ENCODE results near the gene DNM2. TPM values are rescaled to one million over a fixed set of nuclear protein-coding genes. Genes with fewer than 3 reads are reported as not detected.

DNM2 gene
- total RNA-seq, 2 experiments from 2014 or later, result 279 to 286 TPM

- POLR2A ChIA-PET, result no interaction called here
- Histone ChIP-seq H3K4me3 (ENCODE audit: low read length) (no peak overlapping the region), H3K9me3 (ENCODE audit: control insufficient read depth in 1 of 2, insufficient read depth in 1 of 2, low read length in 2 of 2) (no peaks in the 10 kb centered on the region), H3K4me1 (ENCODE audit: insufficient read depth, low read length) (peaks cover 14% of the 10 kb centered on the region), H3K27me3 (ENCODE audit: control insufficient read depth in 1 of 2, insufficient read depth in 2 of 2, low read length in 2 of 2) (no peaks in the 10 kb centered on the region), H3K36me3 (ENCODE audit: insufficient read depth, low read length) (peaks cover 80% of the 10 kb centered on the region), H3K27ac (ENCODE audit: low read depth in 1 of 2, low read length in 2 of 2) (no peak overlapping the region)
- CTCF ChIA-PET, result interaction anchor here (0.6 kb wide), 1 partner anchor 68 kb away, joined by 3 read pairs; no protein-coding TSS in a partner anchor
- no peak for DNase-seq
- Mint-ChIP-seq H3K4me1 (ENCODE audit: low read depth) (peaks cover 9% of the 10 kb centered on the region), H3K27me3 (no peaks in the 10 kb centered on the region), H3K27ac (no peak overlapping the region), H3K4me3 (no peak overlapping the region), H3K36me3 (ENCODE audit: low read depth) (peaks cover 68% of the 10 kb centered on the region), H3K9me3 (no peaks in the 10 kb centered on the region)
- no peak for ATAC-seq (ENCODE audit: poor library complexity)
- intact Hi-C loops (cut with DNase I, micrococcal nuclease), result no loop called here
- no peak for TF ChIP-seq CTCF (IDR thresholded peaks at IDR 0.05)
These were observed 84.6 kb downstream of the DNM2 start for GRCh38 chr19:10802479-10802878.

GRCh38 chr19:10803252-10803651 is 85.4 kb downstream of the DNM2 start:
- Mint-ChIP-seq H3K4me1 (ENCODE audit: low read depth) (peaks cover 5% of the 10 kb centered on the region), H3K27me3 (no peaks in the 10 kb centered on the region), H3K36me3 (ENCODE audit: low read depth) (peaks cover 66% of the 10 kb centered on the region), H3K9me3 (no peaks in the 10 kb centered on the region), H3K27ac (no peak overlapping the region), H3K4me3 (no peak overlapping the region)
- no peak overlapping the region for H3K27ac ChIP-seq (ENCODE audit: low read depth in 1 of 2, low read length in 2 of 2)
- H3K36me3 ChIP-seq (ENCODE audit: insufficient read depth, low read length), result peaks cover 77% of the 10 kb centered on the region
- ATAC-seq (ENCODE audit: poor library complexity), result no peak
- H3K9me3 ChIP-seq (ENCODE audit: control insufficient read depth in 1 of 2, insufficient read depth in 1 of 2, low read length in 2 of 2), result no peaks in the 10 kb centered on the region
- H3K4me3 ChIP-seq (ENCODE audit: low read length), result no peak overlapping the region
- no peak for DNase-seq
- POLR2A ChIA-PET, result no interaction called here
- intact Hi-C loops (cut with DNase I, micrococcal nuclease), result no loop called here
- H3K27me3 ChIP-seq (ENCODE audit: control insufficient read depth in 1 of 2, insufficient read depth in 2 of 2, low read length in 2 of 2), result no peaks in the 10 kb centered on the region
- peaks cover 6% of the 10 kb centered on the region for H3K4me1 ChIP-seq (ENCODE audit: insufficient read depth, low read length)
- CTCF ChIA-PET, result no interaction called here
- no peak for TF ChIP-seq CTCF (IDR thresholded peaks at IDR 0.05)

GRCh38 chr19:10805065-10805757 is 87.3 kb downstream of the DNM2 start:
- H3K9me3 ChIP-seq (ENCODE audit: control insufficient read depth in 1 of 2, insufficient read depth in 1 of 2, low read length in 2 of 2), result no peaks in the 10 kb centered on the region
- intact Hi-C loops (cut with DNase I, micrococcal nuclease), result no loop called here
- H3K27ac ChIP-seq (ENCODE audit: low read depth in 1 of 2, low read length in 2 of 2), result no peak overlapping the region
- ChIA-PET CTCF (no interaction called here), POLR2A (no interaction called here)
- H3K4me1 ChIP-seq (ENCODE audit: insufficient read depth, low read length), result peaks cover 18% of the 10 kb centered on the region
- Mint-ChIP-seq H3K36me3 (ENCODE audit: low read depth) (peaks cover 70% of the 10 kb centered on the region), H3K4me3 (no peak overlapping the region), H3K4me1 (ENCODE audit: low read depth) (peaks cover 17% of the 10 kb centered on the region), H3K9me3 (no peaks in the 10 kb centered on the region), H3K27me3 (no peaks in the 10 kb centered on the region), H3K27ac (no peak overlapping the region)
- ATAC-seq (ENCODE audit: poor library complexity), result no peak
- peaks cover 81% of the 10 kb centered on the region for H3K36me3 ChIP-seq (ENCODE audit: insufficient read depth, low read length)
- TF ChIP-seq CTCF (IDR thresholded peaks at IDR 0.05), result no peak
- H3K4me3 ChIP-seq (ENCODE audit: low read length), result no peak overlapping the region
- no peaks in the 10 kb centered on the region for H3K27me3 ChIP-seq (ENCODE audit: control insufficient read depth in 1 of 2, insufficient read depth in 2 of 2, low read length in 2 of 2)
- peak in 2 of 14 experiments; percentile 53 to 56 for DNase-seq

Data from CD4-positive, alpha-beta T cell (primary cell).